HepG2 (cell line): Measurements from ENCODE around the gene LMOD1.

Experiments
- ATF7-NPFF ChIP-seq: sonication (generic); formaldehyde crosslinking; IDR thresholded peaks from 2 replicates; pipeline ENCODE4 v1.8.1; 2023; ENCODE audit warnings: mild to moderate bottlenecking, low read depth, missing genetic modification reagents, moderate library complexity
- HNRNPLL ChIP-seq: fragments of 200-400 bp; formaldehyde crosslinking; IDR thresholded peaks from 2 replicates; pipeline ENCODE4 v1.6.1; 2017; ENCODE audit warnings: mild to moderate bottlenecking, low read depth, low read length; ENCODE audit not compliant: poor library complexity, severe bottlenecking
- PHB2 ChIP-seq: fragments of 450-650 bp; IDR thresholded peaks from 2 replicates; pipeline ENCODE4 v1.6.1; 2018; ENCODE audit not compliant: partially characterized antibody
- XBP1 ChIP-seq: sonication (generic); formaldehyde crosslinking; IDR thresholded peaks from 2 replicates; pipeline ENCODE4 v1.5.0; 2020; ENCODE audit warnings: missing genetic modification reagents
- ZNF232 ChIP-seq: sonication (generic); formaldehyde crosslinking; IDR thresholded peaks from 2 replicates; pipeline ENCODE4 v1.4.0; 2020; ENCODE audit warnings: missing genetic modification reagents, borderline replicate concordance
- ZNF678 ChIP-seq: sonication (generic); formaldehyde crosslinking; IDR thresholded peaks from 2 replicates; pipeline ENCODE4 v1.4.0; 2020; ENCODE audit warnings: mild to moderate bottlenecking, missing genetic modification reagents
- ZNF749 ChIP-seq: sonication (generic); formaldehyde crosslinking; IDR thresholded peaks from 2 replicates; pipeline ENCODE4 v1.8.0; 2022; ENCODE audit warnings: mild to moderate bottlenecking, missing genetic modification reagents, moderate library complexity, borderline replicate concordance
- TF ChIP-seq, protein P1 (sequence below): sonication (generic); formaldehyde crosslinking; IDR thresholded peaks from 2 replicates; pipeline ENCODE4 v1.5.1; 2020; ENCODE audit warnings: mild to moderate bottlenecking, missing genetic modification reagents, borderline replicate concordance
- TF ChIP-seq, protein P2 (sequence below): sonication (generic); formaldehyde crosslinking; IDR thresholded peaks from 2 replicates; pipeline ENCODE4 v1.4.0; 2020; ENCODE audit warnings: missing genetic modification reagents

DNA sequence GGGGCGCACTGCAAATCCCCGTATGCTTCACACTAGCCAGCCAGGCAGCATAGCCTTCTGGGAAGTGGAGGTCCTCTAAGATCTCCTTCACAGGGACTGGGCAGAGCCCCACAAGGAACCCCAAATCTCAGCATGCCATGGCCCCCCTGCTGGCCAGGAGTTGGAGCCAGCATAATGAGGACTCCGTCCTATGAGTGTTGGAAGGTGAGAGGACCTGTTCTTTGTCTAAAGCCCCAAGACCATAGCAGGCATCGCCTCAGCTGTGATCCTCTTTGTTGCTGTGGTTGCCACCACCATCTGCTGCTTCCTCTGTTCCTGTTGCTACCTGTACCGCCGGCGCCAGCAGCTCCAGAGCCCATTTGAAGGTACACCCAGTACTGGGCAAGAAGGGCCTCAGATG lies 56.1 kb downstream of the LMOD1 start:
- TF ChIP-seq PHB2 (no peak), ATF7-NPFF (CRISPR knock-in tag) (no peak), HNRNPLL (no peak), ZNF678 (CRISPR knock-in tag) (no peak), ZNF232 (CRISPR knock-in tag) (no peak), ZNF749 (CRISPR knock-in tag) (no peak), XBP1 (CRISPR knock-in tag) (no peak)
- TF ChIP-seq, protein P1, sequence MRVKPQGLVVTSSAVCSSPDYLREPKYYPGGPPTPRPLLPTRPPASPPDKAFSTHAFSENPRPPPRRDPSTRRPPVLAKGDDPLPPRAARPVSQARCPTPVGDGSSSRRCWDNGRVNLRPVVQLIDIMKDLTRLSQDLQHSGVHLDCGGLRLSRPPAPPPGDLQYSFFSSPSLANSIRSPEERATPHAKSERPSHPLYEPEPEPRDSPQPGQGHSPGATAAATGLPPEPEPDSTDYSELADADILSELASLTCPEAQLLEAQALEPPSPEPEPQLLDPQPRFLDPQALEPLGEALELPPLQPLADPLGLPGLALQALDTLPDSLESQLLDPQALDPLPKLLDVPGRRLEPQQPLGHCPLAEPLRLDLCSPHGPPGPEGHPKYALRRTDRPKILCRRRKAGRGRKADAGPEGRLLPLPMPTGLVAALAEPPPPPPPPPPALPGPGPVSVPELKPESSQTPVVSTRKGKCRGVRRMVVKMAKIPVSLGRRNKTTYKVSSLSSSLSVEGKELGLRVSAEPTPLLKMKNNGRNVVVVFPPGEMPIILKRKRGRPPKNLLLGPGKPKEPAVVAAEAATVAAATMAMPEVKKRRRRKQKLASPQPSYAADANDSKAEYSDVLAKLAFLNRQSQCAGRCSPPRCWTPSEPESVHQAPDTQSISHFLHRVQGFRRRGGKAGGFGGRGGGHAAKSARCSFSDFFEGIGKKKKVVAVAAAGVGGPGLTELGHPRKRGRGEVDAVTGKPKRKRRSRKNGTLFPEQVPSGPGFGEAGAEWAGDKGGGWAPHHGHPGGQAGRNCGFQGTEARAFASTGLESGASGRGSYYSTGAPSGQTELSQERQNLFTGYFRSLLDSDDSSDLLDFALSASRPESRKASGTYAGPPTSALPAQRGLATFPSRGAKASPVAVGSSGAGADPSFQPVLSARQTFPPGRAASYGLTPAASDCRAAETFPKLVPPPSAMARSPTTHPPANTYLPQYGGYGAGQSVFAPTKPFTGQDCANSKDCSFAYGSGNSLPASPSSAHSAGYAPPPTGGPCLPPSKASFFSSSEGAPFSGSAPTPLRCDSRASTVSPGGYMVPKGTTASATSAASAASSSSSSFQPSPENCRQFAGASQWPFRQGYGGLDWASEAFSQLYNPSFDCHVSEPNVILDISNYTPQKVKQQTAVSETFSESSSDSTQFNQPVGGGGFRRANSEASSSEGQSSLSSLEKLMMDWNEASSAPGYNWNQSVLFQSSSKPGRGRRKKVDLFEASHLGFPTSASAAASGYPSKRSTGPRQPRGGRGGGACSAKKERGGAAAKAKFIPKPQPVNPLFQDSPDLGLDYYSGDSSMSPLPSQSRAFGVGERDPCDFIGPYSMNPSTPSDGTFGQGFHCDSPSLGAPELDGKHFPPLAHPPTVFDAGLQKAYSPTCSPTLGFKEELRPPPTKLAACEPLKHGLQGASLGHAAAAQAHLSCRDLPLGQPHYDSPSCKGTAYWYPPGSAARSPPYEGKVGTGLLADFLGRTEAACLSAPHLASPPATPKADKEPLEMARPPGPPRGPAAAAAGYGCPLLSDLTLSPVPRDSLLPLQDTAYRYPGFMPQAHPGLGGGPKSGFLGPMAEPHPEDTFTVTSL (CRISPR knock-in tag), result no peak
- TF ChIP-seq, protein P2, sequence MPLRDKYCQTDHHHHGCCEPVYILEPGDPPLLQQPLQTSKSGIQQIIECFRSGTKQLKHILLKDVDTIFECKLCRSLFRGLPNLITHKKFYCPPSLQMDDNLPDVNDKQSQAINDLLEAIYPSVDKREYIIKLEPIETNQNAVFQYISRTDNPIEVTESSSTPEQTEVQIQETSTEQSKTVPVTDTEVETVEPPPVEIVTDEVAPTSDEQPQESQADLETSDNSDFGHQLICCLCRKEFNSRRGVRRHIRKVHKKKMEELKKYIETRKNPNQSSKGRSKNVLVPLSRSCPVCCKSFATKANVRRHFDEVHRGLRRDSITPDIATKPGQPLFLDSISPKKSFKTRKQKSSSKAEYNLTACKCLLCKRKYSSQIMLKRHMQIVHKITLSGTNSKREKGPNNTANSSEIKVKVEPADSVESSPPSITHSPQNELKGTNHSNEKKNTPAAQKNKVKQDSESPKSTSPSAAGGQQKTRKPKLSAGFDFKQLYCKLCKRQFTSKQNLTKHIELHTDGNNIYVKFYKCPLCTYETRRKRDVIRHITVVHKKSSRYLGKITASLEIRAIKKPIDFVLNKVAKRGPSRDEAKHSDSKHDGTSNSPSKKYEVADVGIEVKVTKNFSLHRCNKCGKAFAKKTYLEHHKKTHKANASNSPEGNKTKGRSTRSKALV, result no peak
